Measurements from ENCODE around the gene AKAP13.

GRCh38 chr15:85400606-85401005 is 20.2 kb downstream of the AKAP13 start:
- TF ChIP-seq CTCF (conservative IDR thresholded peaks at IDR 0.05; ENCODE audit: low read depth, low read length) (no peak), EZH2 (IDR thresholded peaks at IDR 0.05; ENCODE audit: borderline replicate concordance, low read depth, low read length, poor library complexity, severe bottlenecking) (no peak)

All from A673 (cell line).